ENCODE results near the gene OR2W1. TPM values are rescaled to one million over a fixed set of nuclear protein-coding genes. Genes with fewer than 3 reads are reported as not detected.

OR2W1 gene, protein sequence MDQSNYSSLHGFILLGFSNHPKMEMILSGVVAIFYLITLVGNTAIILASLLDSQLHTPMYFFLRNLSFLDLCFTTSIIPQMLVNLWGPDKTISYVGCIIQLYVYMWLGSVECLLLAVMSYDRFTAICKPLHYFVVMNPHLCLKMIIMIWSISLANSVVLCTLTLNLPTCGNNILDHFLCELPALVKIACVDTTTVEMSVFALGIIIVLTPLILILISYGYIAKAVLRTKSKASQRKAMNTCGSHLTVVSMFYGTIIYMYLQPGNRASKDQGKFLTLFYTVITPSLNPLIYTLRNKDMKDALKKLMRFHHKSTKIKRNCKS
- polyA plus RNA-seq (2011; rRNA removed) = not detected in 2 replicates
- polyA minus RNA-seq (2011; rRNA and poly(A)+ RNA removed) = not detected in 2 replicates

GRCh38 chr6:29045075-29045474, at the start of gene OR2W1:
Gene OR2W1 (minus strand): TSS chr6:29045175. CDS start chr6:29045175, 0 bp downstream.
- H3K4me3 ChIP-seq (ENCODE audit: low read depth, low read length) = no peak within 1 kb of the TSS
- H3K27ac ChIP-seq (ENCODE audit: low read depth, low read length) = no peak within 1 kb of the TSS
- no peaks in the 10 kb centered on the region for H3K27me3 ChIP-seq (ENCODE audit: control insufficient read depth, insufficient read depth, low read length)
- DNase-seq (ENCODE audit: low read depth, low spot score) = no peak
- no peaks in the 10 kb centered on the region for H3K9me3 ChIP-seq (ENCODE audit: control insufficient read depth, insufficient read depth, low read length)
- no peak for TF ChIP-seq CTCF (IDR thresholded peaks at IDR 0.05; ENCODE audit: low read depth, low read length)
- POLR2A ChIA-PET = no interaction called here
- CTCF ChIA-PET = no interaction called here

DNA sequence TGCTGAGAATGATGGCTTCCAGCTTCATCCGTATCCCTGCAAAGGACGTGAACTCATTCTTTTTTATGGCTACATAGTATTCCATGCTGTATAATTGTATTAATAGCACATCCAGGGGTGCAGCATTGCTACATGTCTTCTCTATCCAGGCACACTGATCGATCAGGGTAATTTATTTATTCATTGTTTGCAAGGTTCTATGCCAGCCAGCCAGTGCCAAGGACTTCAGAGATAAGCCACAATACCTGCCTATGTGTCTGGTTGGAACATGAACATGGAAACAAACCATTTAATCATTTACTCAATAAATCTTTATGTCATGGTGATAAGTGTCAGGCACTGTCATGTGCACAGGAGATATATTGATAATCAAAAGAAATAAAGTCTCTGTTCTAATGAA, 48.0 kb upstream of the OR2W1 start:
- CTCF ChIA-PET = no interaction called here
- no peak for TF ChIP-seq CTCF (IDR thresholded peaks at IDR 0.05; ENCODE audit: low read depth, low read length)
- POLR2A ChIA-PET = no interaction called here
- Histone ChIP-seq H3K27me3 (ENCODE audit: control insufficient read depth, insufficient read depth, low read length) (no peaks in the 10 kb centered on the region), H3K9me3 (ENCODE audit: control insufficient read depth, insufficient read depth, low read length) (no peaks in the 10 kb centered on the region), H3K27ac (ENCODE audit: low read depth, low read length) (no peak overlapping the region), H3K4me3 (ENCODE audit: low read depth, low read length) (no peak overlapping the region)
- DNase-seq (ENCODE audit: low read depth, low spot score) = no peak

DNA sequence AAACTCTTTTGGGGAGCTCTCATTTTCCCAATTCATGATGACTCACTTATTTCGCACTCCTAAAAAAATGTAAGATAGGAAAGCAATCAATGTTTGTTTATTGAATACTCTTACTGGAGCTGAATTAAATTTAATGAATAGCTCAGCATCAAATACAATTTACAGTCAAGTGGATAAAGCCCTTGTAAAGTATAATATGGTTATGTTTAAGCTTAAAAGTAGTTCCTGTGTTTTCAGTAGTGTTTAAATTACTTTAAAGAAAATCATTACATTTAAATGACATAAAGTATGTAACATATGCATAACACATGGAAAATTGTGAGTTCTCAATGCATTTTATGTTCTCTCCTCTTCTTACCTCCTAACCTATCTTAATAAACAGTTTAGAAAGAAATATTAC, 42.2 kb upstream of the OR2W1 start, which contains the start of gene OR2B3:
OR2B3 (minus strand) TSS at position 101 of the 400 bp plus-strand sequence; CDS start at position 36, 65 bp downstream.
- no peak for TF ChIP-seq CTCF (IDR thresholded peaks at IDR 0.05; ENCODE audit: low read depth, low read length)
- POLR2A ChIA-PET = no interaction called here

DNA sequence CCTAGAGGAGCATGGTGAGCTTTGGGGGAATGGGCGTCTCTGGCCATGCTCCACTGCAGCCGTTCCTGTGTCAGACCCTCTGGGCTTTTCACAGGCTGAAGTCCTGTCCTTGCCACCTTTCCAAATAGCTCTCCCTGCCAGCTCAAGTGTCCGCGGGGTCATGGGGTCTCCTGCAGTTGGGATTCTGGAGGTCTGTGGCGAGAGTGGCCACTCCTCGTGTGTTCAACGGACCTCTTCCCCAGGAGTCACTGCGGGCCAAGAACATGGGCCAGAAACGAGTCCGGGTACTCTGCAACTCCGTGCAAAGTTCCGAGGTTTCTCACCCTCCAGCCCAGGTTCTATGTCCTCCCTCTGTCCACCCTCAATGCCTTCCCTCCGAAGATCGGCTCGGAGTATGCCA, 37.5 kb upstream of the OR2W1 start:
- no peak for TF ChIP-seq CTCF (IDR thresholded peaks at IDR 0.05; ENCODE audit: low read depth, low read length)
- Histone ChIP-seq H3K9me3 (ENCODE audit: control insufficient read depth, insufficient read depth, low read length) (no peaks in the 10 kb centered on the region), H3K27me3 (ENCODE audit: control insufficient read depth, insufficient read depth, low read length) (no peaks in the 10 kb centered on the region), H3K27ac (ENCODE audit: low read depth, low read length) (no peak overlapping the region), H3K4me3 (ENCODE audit: low read depth, low read length) (no peak overlapping the region)
- POLR2A ChIA-PET = no interaction called here
- DNase-seq (ENCODE audit: low read depth, low spot score) = no peak
- CTCF ChIA-PET = no interaction called here

More for the DNA sequence above, 42.2 kb upstream of the OR2W1 start, which contains the start of gene OR2B3:
- no peaks in the 10 kb centered on the region for H3K27me3 ChIP-seq (ENCODE audit: control insufficient read depth, insufficient read depth, low read length)
- H3K4me3 ChIP-seq (ENCODE audit: low read depth, low read length) = no peak within 1 kb of the TSS
- H3K27ac ChIP-seq (ENCODE audit: low read depth, low read length) = no peak within 1 kb of the TSS
- DNase-seq (ENCODE audit: low read depth, low spot score) = no peak
- CTCF ChIA-PET = interaction anchor here (0.6 kb wide), 1 partner anchor 736 kb away, joined by 3 read pairs; no protein-coding TSS in a partner anchor
- no peaks in the 10 kb centered on the region for H3K9me3 ChIP-seq (ENCODE audit: control insufficient read depth, insufficient read depth, low read length)

DNA sequence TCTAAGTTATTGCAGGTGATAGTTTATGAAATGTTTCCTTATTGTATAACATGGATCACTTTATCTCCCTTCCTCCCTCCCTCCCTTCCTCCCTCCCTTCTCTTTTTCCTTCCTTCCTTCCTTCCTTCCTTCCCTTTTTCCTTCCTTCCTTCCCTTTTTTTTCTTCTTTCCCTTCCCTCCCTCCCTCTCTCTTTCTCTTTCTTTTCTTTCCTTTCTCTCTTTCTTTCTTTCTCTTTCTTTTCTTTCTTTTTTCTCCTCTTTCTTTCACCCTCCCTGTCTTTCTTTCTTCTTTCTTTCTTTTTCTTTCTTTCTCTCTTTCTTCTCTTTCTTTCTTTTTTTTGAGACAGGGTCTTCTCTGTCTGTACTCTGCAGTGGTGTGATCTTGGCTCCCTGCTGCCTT, 36.3 kb upstream of the OR2W1 start:
- ChIA-PET CTCF (no interaction called here), POLR2A (no interaction called here)
- no peak for DNase-seq (ENCODE audit: low read depth, low spot score)
- Histone ChIP-seq H3K27me3 (ENCODE audit: control insufficient read depth, insufficient read depth, low read length) (no peaks in the 10 kb centered on the region), H3K4me3 (ENCODE audit: low read depth, low read length) (no peak overlapping the region), H3K9me3 (ENCODE audit: control insufficient read depth, insufficient read depth, low read length) (no peaks in the 10 kb centered on the region), H3K27ac (ENCODE audit: low read depth, low read length) (no peak overlapping the region)
- no peak for TF ChIP-seq CTCF (IDR thresholded peaks at IDR 0.05; ENCODE audit: low read depth, low read length)

Data from AG04450 (cell line).